RPMI7951 (cell line): ENCODE data around the gene IGSF21. TPM values are rescaled to one million over a fixed set of nuclear protein-coding genes. Genes with fewer than 3 reads are reported as not detected.
A peak's percentile ranks its signal among the peaks of the same experiment; 100 is the strongest.

ENCODE experiments used
- DNase-seq: peaks from one replicate; pipeline ENCODE4 v3.0.0-alpha.2; 2012; ENCODE audit warnings: low read depth
- total RNA-seq: library from RNA; depleted of rRNA; stranded (reverse); fragments of >200 nt; shearing (Covaris generic); gene quantifications from 2 replicates; pipeline ENCODE4 v1.2.3, GENCODE V29; 2014

Gene IGSF21
- total RNA-seq, 1 experiment from 2014 or later: not detected

DNA sequence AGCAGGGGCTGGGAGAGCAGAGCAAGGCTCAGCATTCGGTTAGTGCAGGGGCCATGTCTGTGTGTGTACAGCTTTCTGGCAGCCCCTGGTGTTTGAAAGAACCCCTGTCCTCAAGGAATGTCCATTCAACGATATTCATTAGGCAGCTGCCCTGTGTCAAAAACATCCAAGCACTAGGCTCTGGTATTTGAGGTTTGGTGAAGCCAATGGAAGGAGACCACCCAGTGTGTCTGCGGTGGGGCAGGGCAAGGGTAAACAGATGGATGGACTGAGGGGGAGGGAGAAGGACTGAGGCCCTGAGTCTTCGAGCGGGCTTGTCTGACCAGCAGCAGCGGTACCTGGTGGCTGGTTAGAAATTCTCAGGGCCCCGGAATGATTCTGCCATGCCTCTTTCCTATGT, 217.5 kb downstream of the IGSF21 start:
- DNase-seq: no peak

DNA sequence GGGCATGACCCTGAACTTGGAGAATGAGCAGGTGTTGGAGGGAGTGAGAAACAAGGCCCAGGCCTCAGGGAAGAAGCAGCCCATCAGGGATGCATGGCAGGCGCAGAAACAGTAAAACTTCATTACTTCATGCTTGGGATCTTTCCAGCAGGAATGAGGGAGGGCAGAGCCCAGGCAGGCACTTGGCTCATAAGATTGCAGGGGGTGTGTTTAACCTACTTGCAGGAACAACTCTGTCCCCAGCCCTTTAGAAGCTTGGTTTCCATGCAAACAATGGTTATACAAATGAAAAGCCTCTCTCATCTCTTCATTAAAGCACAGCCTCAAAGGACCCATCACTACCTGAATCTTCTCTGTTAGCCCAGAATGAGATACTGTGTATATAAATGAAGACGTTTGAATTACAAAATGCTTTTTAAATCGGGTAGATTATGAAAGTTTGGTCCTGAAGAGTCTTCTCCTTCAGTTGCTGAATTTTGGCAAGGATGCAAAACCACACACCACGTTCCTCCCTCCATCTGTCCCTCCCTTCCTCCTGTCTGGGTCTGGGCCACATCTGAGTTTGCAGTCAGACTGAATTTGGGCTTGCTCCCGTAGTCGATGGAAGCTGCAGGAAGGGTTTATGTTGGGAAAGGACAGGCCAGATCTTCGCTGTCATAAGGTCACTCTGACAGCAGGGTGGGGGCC, 218.8 kb downstream of the IGSF21 start:
- DNase-seq: no peak

GRCh38 chr1:18327650-18328049, 220.1 kb downstream of the IGSF21 start:
- no peak for DNase-seq

- DNase-seq: no peak
Measured at GRCh38 chr1:18328803-18329202, 221.2 kb downstream of the IGSF21 start.

DNA sequence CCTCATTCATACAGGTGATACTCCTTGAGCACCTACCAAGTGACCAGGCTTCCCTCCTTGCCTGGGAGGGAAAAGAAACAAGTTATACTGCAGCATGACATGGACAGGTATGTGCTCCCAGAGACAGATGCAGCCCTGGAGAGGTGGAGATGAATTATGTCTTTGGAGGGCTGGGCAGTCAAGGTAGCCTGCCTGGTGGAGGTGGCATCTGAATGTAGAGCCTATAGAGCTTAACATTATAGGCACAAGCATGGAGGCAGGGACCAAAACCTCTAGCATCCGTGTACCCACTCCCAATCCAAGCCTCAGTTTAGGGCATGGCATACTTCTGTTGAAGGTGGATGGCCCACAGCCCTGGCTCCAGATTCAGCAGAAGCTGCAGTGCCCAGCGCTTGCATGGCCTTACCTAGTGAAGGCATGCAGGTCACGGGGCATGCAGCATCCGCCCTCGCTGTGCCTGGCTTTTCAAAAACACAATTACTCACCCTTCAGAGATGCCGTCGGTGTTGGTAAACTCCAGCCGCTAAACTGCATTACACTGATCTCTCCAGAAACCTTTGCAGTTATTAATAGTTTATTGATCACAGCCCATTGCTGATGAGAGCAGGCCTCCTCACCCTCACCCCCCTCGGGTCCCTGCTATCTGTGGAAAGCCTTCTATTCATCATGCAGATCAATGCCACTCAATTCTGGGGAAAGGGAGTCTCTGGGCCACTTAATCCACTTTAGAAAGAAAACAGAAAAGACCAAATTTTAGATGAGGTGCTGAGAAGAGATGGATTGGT, 222.1 kb downstream of the IGSF21 start:
- no peak for DNase-seq

DNA sequence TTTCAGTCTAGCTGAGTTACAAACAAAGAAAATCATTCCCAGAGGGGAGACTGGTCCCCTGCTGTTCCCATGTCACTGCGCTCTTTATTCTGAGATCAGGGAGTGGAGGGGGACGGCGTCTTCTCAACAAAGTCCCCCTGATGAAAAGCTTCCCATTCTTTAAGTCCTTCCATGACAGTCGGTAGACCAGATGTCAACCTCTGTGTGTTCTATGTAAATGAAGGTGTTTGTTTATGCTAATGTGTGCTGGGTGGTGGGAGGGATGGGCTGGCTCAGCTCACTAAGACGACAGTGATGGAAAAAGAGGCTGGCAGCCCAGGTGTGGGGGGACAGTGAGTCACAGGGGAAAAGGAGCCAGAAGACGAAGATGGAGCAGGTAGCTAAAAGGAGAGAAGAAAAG, 225.0 kb downstream of the IGSF21 start:
- no peak for DNase-seq

DNA sequence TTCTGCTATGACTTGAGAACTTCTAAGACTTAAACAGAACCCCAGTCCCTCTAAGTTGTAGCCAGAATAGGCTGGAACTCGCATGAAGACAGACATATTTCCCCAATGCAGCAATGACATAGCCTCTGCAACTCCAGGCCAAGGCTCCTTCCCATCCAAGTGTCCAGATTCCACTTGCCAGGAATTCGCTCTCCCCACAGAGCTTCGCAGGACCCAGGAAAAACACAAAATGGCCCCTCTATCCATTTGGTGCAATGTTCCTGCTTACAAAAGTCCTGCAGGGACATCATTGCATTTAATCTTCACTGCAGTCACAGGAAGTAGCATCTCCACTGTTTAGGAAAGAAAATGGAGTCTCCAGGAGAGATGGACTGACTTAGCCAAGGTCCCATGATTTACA, 225.6 kb downstream of the IGSF21 start:
- DNase-seq: no peak

DNA sequence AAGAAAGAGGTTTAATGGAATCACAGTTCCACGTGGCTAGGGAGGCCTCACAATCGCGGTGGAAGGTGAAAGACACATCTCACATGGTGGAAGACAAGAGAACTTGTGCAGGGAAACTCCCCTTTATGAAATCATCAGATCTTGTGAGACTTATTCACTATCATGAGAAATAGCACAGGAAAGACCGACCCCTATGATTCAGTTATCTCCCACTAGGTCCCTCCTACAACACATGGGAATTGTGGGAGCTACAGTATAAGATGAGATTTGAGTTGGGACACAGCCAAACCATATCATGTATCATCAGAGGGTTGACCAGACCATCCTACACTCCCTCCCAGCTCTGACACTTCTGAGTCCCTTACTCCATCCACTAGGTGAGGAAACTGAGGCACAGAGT, 229.2 kb downstream of the IGSF21 start:
- no peak for DNase-seq

DNA sequence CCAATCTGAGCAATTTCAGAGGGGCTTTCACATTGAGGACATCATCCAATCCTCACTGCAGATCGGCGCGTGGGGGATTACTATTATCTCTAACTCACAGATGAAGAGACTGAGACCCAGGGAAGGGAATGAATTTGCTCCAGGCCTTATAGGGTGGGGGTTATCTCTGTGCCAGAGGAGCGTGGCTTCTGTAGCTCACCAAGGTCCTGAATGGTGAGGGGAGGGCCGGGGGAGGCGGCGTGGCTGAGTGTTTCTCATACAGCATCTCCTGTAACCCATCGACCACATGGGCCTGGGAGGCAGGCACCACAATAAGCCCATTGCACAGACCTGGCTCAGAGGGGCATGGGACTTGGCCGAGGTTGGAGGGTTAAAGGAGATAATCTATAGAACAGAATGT, 230.2 kb downstream of the IGSF21 start:
- DNase-seq: no peak

- peak; percentile 37 for DNase-seq
Measured at GRCh38 chr1:18339161-18339560, 231.6 kb downstream of the IGSF21 start.

GRCh38 chr1:18340158-18340764, 232.7 kb downstream of the IGSF21 start:
- DNase-seq: no peak

GRCh38 chr1:18340787-18341186, 233.2 kb downstream of the IGSF21 start:
- DNase-seq: no peak

DNA sequence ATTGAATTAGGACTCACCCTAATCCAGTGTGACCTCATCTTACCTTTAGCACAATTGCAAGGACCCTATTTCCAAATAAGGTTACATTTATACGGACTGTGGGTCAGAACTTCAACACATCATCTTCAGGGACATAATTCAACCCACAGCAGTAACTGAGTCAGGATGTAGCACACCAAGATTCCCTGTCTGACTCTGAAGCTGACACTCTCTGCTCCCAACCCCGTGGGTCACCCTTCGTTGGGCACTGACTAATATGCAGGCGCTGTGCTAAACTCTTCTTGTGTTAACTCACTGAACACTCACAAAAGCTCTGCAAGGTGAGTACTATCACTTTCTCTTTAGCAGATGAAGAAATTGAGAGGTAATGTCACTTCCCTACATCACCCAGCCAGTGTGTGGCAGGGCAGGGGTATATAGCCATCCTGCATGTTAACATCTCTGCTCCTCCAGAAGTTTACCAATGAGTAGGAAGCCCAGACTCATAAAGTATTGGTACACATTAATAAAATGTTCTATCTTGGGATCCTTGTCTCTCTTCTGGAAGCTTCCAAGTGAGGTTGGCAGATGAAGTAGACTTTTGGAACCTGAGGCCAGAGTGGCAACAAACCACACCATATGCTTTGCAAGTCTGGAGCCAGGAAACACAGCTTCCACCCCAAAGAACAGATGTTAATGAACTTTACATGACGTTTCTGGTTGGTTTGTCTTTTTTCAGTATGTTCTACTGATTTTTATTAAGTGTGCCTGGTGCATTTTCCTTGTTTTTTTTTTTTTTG, 233.9 kb downstream of the IGSF21 start:
- DNase-seq: no peak

- DNase-seq: no peak
Measured at GRCh38 chr1:18342744-18343143, 235.1 kb downstream of the IGSF21 start.

DNA sequence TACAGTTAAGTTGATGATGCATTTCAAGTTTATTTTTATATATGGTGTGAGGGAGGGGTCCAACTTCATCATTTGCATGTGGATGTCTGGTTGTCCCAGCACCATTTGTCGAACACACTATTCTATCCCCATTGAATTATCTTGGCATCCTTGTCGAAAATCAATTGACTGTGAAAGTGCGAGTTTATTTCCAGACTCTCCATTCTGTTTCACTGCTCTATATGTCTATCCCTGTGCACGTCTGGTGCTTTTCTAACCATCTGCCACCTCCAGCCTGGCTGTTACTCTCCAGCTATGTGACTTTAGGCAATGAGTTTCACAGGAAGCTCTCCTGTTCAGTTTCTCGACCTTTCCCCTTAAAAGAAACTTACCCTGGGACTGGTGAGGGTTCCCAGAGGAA, 236.0 kb downstream of the IGSF21 start:
- DNase-seq: no peak

GRCh38 chr1:18344755-18345154, 237.2 kb downstream of the IGSF21 start:
- DNase-seq: peak; percentile 58

- DNase-seq: no peak
Measured at GRCh38 chr1:18347559-18347958, 240.0 kb downstream of the IGSF21 start.

DNA sequence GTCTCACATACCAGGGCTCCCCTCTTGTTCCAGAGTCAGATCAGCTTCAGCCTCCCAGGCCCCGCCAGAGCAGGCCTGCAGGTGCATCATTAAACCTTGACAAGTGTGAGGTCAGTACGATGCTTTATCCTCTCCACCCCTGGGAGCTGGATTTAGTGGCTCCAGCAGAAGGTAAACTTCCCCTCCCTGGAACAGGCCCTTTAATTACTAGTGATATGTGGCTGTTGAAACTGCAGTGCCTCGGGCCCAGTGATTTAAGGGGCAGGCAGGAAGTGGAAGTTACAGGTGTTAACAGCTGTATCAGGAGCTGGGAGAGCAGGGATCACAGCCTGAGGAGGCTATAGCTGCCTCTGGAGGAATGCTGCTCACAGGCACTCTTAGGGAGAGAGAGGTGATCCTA, 240.8 kb downstream of the IGSF21 start:
- no peak for DNase-seq

GRCh38 chr1:18350747-18351146, 243.1 kb downstream of the IGSF21 start:
- DNase-seq: no peak

DNA sequence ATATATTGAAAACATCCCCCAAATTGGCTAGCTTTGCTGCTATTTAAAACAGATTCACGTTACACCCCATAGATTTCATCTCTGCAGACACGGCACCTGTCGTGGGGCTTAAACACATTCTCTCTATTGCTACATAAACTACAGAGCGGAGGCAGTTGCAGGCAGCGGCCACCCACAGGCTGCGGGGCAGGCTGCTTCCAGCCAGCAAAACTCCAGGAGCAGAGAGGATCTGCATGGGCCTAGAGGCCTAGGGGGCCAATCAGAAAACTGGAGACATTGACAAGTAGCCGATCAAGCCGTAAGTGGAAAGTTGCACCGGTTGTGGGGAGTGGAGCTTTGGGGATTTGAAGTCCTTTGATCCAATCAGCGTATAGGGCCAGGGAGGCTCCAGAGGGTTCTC, 244.1 kb downstream of the IGSF21 start:
- DNase-seq: no peak

GRCh38 chr1:18352636-18353265, 245.2 kb downstream of the IGSF21 start:
- DNase-seq: no peak

- no peak for DNase-seq
Measured at GRCh38 chr1:18353528-18353927, 245.9 kb downstream of the IGSF21 start.
